ENCODE measurements around the gene STARD10.

Gene STARD10

DNA sequence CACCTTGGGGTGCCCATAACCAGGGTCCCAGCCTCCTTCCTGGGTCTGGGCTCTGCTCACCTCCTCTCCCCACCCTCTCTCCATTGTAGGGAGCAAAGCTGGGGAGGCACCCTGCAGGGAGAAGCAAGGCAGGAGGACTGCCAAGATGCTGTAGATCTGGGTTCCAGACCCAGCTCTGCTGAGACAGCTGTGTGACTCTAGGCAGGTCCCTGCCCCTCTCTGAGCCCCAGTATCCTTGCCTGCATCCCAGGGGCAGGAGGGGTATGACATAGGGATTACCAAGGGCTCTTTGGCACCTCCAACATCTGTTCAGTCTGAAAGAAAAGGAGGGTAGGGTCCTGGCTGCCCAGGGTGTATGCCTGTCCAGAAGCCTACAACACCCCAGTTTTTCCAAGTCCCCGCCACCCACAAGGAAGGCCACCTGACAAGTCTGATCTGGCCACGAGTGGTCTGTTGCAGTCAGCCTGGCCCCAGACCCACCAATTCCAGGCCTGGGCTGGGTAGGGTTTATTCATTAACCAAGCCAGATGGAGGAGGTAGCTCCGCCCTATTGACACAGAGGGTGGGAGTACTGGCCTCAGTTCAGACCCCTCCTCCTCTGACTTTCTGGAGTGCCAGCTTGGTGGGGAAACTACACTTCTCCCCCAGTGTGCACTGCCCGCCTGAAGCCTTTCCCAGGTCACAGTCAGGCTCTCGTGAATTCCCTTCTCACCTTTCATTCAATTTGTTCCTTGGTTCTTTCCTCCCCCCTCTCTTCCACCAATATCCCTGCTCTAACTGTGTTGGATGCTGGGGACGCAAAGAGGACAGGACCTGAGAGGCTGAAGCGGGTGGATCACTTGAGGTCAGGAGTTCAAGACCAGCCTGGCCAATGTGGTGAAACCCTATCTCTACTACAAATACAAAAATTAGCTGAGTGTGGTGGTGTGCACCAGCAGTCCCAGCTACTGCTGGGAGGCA lies 15.0 kb downstream of the STARD10 start:
- no peaks in the 10 kb centered on the region for H3K9me3 ChIP-seq (ENCODE audit: control insufficient read depth in 2 of 2, low read length in 2 of 2)
- no peak overlapping the region for H3K9ac ChIP-seq (ENCODE audit: low read length in 2 of 2)
- H3K4me1 ChIP-seq (ENCODE audit: control insufficient read depth, insufficient read depth, low read length): peaks cover 28% of the 10 kb centered on the region
- no peaks in the 10 kb centered on the region for H3K27me3 ChIP-seq (ENCODE audit: control insufficient read depth in 1 of 2, insufficient read depth in 2 of 2, low read length in 2 of 2)
- H3K27ac ChIP-seq (ENCODE audit: low read length): no peak overlapping the region
- no peak overlapping the region for H3K4me3 ChIP-seq (ENCODE audit: low read length in 2 of 2)
- no peaks in the 10 kb centered on the region for H3K36me3 ChIP-seq (ENCODE audit: control insufficient read depth in 2 of 2, insufficient read depth in 2 of 2, low read length in 2 of 2)

DNA sequence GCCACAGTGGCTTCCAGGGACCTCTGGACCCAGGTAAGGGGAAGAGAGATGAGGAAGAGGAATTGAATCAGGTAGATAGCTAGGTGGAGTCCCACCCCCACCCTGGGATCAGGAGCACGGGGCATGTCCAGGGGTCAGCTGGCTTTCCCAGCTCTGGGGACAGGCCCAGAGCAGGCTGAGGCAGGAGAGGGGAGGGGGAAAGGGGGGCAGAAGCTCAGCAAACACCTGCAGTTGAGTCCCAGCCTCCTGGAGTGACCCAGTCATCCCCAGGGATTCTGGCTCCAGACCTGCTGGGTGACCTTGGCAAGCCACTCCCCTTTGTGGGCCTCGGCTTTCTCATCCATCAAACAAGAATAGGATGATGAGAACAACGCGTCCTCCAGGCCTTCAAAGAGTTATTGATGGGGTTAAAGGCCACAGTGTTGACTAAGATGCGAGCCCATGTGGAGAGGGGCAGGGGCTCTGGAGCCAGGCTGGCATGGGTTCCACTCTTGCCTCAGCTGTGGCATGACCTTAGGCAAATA lies 16.0 kb downstream of the STARD10 start:
- H3K9ac ChIP-seq (ENCODE audit: low read length in 2 of 2): no peak overlapping the region
- no peak overlapping the region for H3K27ac ChIP-seq (ENCODE audit: low read length)
- H3K9me3 ChIP-seq (ENCODE audit: control insufficient read depth in 2 of 2, low read length in 2 of 2): no peaks in the 10 kb centered on the region
- peaks cover 37% of the 10 kb centered on the region for H3K4me1 ChIP-seq (ENCODE audit: control insufficient read depth, insufficient read depth, low read length)
- no peaks in the 10 kb centered on the region for H3K36me3 ChIP-seq (ENCODE audit: control insufficient read depth in 2 of 2, insufficient read depth in 2 of 2, low read length in 2 of 2)
- H3K27me3 ChIP-seq (ENCODE audit: control insufficient read depth in 1 of 2, insufficient read depth in 2 of 2, low read length in 2 of 2): no peaks in the 10 kb centered on the region
- no peak overlapping the region for H3K4me3 ChIP-seq (ENCODE audit: low read length in 2 of 2)

DNA sequence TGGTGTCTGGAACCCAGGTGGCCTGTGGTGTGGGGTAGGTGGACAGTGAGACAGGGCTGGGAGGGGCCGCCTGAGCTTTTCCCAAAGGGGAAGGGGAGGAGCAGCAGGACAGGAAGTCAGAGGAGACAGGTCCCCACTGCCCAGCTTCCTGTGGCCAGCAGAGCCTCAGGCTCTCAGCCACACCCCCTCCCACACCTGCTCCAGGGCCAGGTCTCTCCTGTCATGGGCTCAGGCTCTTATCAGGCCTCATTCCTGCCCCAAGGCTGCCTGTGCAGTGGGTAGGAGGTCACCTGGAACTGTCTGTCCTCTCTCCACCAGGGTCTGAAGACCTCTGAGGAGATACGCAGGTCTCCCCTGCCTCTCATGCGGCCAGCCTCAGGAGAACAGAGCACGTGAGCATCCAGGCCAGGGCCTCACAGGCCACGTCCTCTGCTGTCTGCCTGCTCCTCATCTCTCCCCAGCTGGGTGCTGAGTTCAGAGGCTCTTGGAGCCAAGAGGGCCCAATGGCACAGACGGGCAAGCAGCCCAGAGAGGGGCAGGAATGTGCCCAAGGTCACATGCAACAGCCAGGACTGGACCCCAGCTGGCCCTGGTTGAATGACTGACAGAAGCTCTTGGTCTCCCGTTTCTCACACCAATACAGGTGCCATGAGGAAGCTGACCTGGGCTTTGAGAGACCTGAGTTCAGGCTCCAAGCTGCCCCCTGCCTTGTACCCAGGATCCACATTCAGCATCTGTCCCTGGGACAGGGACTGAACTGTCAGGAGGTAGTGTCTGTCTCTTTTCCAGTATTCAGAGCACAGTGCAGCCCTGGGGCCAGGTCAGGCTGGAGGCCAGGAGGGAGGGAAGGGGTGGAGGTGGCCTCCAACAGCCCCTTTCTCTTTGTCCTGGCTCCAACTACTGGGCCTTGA lies 16.7 kb downstream of the STARD10 start:
- Histone ChIP-seq H3K36me3 (ENCODE audit: control insufficient read depth in 2 of 2, insufficient read depth in 2 of 2, low read length in 2 of 2) (no peaks in the 10 kb centered on the region), H3K4me3 (ENCODE audit: low read length in 2 of 2) (no peak overlapping the region), H3K4me1 (ENCODE audit: control insufficient read depth, insufficient read depth, low read length) (peaks cover 37% of the 10 kb centered on the region), H3K27me3 (ENCODE audit: control insufficient read depth in 1 of 2, insufficient read depth in 2 of 2, low read length in 2 of 2) (no peaks in the 10 kb centered on the region), H3K9ac (ENCODE audit: low read length in 2 of 2) (no peak overlapping the region), H3K27ac (ENCODE audit: low read length) (no peak overlapping the region), H3K9me3 (ENCODE audit: control insufficient read depth in 2 of 2, low read length in 2 of 2) (no peaks in the 10 kb centered on the region)

DNA sequence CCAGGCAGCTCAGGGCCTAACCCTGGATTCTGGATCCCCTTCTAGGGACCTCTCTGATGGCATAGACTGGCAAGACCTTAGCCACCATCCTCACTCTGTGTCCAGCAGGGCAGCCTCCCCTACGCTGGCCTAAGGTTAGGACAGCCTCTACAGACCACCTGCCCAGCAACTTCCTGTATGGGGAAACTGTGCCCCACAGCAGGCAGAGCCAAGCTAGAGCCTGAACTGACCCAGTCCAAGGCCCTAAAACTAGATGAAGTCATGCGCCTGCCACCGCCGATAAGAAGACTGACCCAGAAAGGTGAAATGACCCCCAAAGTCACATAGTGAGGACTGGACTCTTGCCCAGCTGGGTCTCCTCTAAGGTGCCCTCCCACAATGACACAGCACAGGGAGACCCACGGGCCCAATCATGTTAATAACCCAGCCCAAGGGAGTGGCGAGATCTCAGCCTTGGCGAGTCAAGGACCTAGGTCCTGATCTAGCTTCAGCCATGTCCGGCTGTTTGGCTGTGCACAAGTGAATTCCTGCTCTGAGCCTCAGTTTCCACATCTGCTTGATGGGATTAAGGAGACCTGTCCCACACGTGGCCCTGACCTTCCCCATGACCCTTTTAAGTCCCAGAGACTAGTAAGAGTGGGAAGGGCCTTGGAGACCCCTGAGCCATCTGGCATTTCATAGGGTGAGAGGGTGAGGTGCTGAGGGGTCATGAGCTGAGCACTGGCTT lies 17.6 kb downstream of the STARD10 start:
- Histone ChIP-seq H3K4me3 (ENCODE audit: low read length in 2 of 2) (no peak overlapping the region), H3K27me3 (ENCODE audit: control insufficient read depth in 1 of 2, insufficient read depth in 2 of 2, low read length in 2 of 2) (no peaks in the 10 kb centered on the region), H3K4me1 (ENCODE audit: control insufficient read depth, insufficient read depth, low read length) (peaks cover 39% of the 10 kb centered on the region), H3K27ac (ENCODE audit: low read length) (no peak overlapping the region), H3K9ac (ENCODE audit: low read length in 2 of 2) (no peak overlapping the region), H3K36me3 (ENCODE audit: control insufficient read depth in 2 of 2, insufficient read depth in 2 of 2, low read length in 2 of 2) (no peaks in the 10 kb centered on the region), H3K9me3 (ENCODE audit: control insufficient read depth in 2 of 2, low read length in 2 of 2) (no peaks in the 10 kb centered on the region)

DNA sequence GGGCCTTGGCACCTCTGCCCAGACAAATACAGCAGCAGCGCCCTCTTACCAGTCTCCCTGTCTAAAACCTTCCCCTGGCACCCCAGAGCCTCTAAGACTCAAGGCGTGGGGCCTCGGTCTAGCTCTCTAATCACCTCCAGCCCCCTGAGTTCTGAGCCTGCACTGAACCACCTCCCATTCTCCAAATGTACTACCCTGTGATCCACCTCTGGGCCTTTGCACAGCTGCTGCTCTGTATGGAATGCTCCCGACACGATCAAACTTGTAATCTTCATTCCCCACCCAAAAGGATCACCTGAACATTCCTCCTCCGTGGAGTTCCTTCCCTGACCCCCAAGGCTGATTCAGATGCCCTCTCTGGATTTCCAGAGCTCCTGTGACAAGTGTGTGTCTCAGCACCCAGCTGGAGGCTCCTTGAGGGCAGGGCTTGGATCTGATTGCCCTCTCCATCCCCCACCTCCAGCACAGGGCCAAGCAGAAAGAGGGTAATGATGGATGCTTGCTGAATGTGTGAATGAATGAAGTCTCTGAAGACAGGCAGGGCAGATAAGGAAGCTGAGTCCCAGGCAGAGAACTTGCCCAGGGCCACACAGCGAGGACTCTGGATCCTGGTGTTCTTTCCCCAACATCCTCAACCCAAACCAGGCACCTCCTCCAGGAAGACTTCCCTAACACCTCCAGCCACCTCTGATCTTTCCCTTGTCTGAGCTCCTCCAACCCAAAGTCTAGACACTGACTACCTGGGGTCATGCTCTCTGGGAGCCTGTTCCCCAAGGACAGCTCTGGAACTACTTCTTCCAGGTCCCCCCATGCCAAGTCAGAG lies 18.3 kb downstream of the STARD10 start:
- Histone ChIP-seq H3K27me3 (ENCODE audit: control insufficient read depth in 1 of 2, insufficient read depth in 2 of 2, low read length in 2 of 2) (no peaks in the 10 kb centered on the region), H3K4me1 (ENCODE audit: control insufficient read depth, insufficient read depth, low read length) (peaks cover 35% of the 10 kb centered on the region), H3K4me3 (ENCODE audit: low read length in 2 of 2) (no peak overlapping the region), H3K27ac (ENCODE audit: low read length) (no peak overlapping the region), H3K9ac (ENCODE audit: low read length in 2 of 2) (no peak overlapping the region), H3K9me3 (ENCODE audit: control insufficient read depth in 2 of 2, low read length in 2 of 2) (no peaks in the 10 kb centered on the region), H3K36me3 (ENCODE audit: control insufficient read depth in 2 of 2, insufficient read depth in 2 of 2, low read length in 2 of 2) (no peaks in the 10 kb centered on the region)

DNA sequence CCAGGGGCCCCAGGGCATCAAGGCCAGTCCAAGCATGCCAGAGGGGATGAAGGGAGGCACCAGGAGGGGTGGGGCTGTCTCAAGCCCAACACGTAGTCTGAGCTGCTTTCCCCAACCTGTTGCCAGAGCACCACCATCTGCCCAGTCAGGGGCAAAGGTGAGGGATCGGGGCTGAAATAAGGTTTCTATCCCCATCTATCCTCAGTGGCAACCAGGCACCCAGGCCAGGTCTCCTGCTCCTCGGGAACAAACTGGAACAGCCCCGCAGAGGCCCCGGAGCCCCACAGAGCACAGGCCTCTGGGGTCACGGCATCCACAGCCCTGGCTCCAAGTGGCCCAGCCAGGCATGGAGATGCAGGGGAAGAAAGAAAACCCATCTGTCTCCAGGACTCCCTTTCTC lies 19.3 kb downstream of the STARD10 start:
- Histone ChIP-seq H3K4me3 (ENCODE audit: low read length in 2 of 2) (no peak overlapping the region), H3K36me3 (ENCODE audit: control insufficient read depth in 2 of 2, insufficient read depth in 2 of 2, low read length in 2 of 2) (no peaks in the 10 kb centered on the region), H3K27ac (ENCODE audit: low read length) (no peak overlapping the region), H3K27me3 (ENCODE audit: control insufficient read depth in 1 of 2, insufficient read depth in 2 of 2, low read length in 2 of 2) (no peaks in the 10 kb centered on the region), H3K9me3 (ENCODE audit: control insufficient read depth in 2 of 2, low read length in 2 of 2) (no peaks in the 10 kb centered on the region), H3K9ac (ENCODE audit: low read length in 2 of 2) (no peak overlapping the region), H3K4me1 (ENCODE audit: control insufficient read depth, insufficient read depth, low read length) (peaks cover 27% of the 10 kb centered on the region)

DNA sequence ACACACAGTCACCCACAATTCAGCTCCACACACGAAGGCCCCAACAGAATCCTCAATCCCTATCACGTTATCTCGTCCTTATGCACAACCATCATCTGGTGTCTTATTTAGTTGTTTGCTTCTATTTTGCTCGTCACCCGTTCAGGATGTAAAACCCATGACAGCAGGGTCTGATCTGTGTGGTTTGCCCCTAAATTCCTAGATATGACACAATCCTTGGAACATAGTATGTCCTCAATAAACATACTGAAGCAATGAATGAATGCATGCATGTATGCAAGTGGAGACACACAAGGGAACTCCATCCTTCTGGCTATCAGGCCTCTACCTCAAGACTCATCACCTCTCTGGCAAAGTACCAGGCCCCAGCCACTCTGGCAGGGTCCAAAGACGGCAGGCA lies 20.2 kb downstream of the STARD10 start:
- H3K4me3 ChIP-seq (ENCODE audit: low read length in 2 of 2): no peak overlapping the region
- no peaks in the 10 kb centered on the region for H3K27me3 ChIP-seq (ENCODE audit: control insufficient read depth in 1 of 2, insufficient read depth in 2 of 2, low read length in 2 of 2)
- H3K9ac ChIP-seq (ENCODE audit: low read length in 2 of 2): peak overlapping the region; percentile 10 to 21
- H3K9me3 ChIP-seq (ENCODE audit: control insufficient read depth in 2 of 2, low read length in 2 of 2): no peaks in the 10 kb centered on the region
- H3K36me3 ChIP-seq (ENCODE audit: control insufficient read depth in 2 of 2, insufficient read depth in 2 of 2, low read length in 2 of 2): no peaks in the 10 kb centered on the region
- H3K27ac ChIP-seq (ENCODE audit: low read length): no peak overlapping the region
- H3K4me1 ChIP-seq (ENCODE audit: control insufficient read depth, insufficient read depth, low read length): peaks cover 25% of the 10 kb centered on the region

DNA sequence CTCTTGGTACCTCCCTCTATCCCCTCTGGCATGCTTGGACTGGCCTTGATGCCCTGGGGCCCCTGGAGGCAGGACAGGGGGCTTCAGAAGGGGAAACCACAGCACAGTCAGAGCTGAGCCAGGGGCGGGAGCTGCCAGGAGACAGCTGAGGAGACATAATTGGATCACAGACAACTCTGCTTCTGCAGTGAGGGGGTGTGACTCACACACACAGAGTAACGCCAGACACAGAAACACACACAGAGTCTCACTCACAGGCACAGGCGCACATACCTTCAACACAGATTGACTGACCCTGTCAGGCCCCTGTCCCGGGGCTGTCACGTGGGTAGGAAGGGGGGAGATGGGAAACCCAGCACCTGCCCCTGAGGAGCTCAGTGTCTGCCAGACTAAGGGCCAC lies 20.6 kb downstream of the STARD10 start:
- H3K9ac ChIP-seq (ENCODE audit: low read length in 2 of 2): peak overlapping the region; percentile 10 to 21
- no peaks in the 10 kb centered on the region for H3K36me3 ChIP-seq (ENCODE audit: control insufficient read depth in 2 of 2, insufficient read depth in 2 of 2, low read length in 2 of 2)
- H3K27ac ChIP-seq (ENCODE audit: low read length): no peak overlapping the region
- H3K27me3 ChIP-seq (ENCODE audit: control insufficient read depth in 1 of 2, insufficient read depth in 2 of 2, low read length in 2 of 2): no peaks in the 10 kb centered on the region
- no peak overlapping the region for H3K4me3 ChIP-seq (ENCODE audit: low read length in 2 of 2)
- no peaks in the 10 kb centered on the region for H3K9me3 ChIP-seq (ENCODE audit: control insufficient read depth in 2 of 2, low read length in 2 of 2)
- H3K4me1 ChIP-seq (ENCODE audit: control insufficient read depth, insufficient read depth, low read length): peaks cover 25% of the 10 kb centered on the region

DNA sequence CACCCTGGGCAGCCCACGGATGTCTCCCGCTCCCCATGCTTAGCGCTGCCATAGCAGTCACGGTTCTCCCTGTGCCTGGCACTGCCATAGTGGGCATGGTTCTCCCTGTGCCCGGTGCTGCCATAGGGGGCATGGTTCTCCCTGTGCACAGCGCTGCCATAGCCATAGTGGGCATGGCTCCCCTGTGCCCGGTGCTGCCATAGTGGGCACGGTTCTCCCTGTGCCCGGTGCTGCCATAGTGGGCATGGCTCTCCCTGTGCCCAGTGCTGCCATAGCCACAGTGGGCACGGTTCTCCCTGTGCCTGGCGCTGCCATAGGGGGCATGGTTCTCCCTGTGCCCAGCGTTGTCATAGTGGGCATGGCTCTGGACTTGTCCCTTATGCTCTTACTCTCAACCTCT lies 21.8 kb downstream of the STARD10 start:
- Histone ChIP-seq H3K4me3 (ENCODE audit: low read length in 2 of 2) (no peak overlapping the region), H3K4me1 (ENCODE audit: control insufficient read depth, insufficient read depth, low read length) (peaks cover 25% of the 10 kb centered on the region), H3K27ac (ENCODE audit: low read length) (no peak overlapping the region), H3K36me3 (ENCODE audit: control insufficient read depth in 2 of 2, insufficient read depth in 2 of 2, low read length in 2 of 2) (no peaks in the 10 kb centered on the region), H3K27me3 (ENCODE audit: control insufficient read depth in 1 of 2, insufficient read depth in 2 of 2, low read length in 2 of 2) (no peaks in the 10 kb centered on the region), H3K9ac (ENCODE audit: low read length in 2 of 2) (no peak overlapping the region), H3K9me3 (ENCODE audit: control insufficient read depth in 2 of 2, low read length in 2 of 2) (no peaks in the 10 kb centered on the region)
